ENCODE results near the gene PLXNA1. TPM values are rescaled to one million over a fixed set of nuclear protein-coding genes. Genes with fewer than 3 reads are reported as not detected.

The PLXNA1 gene
- total RNA-seq, 2 experiments from 2014 or later: 6.5 to 7.4 TPM

- Mint-ChIP-seq H3K27ac (no peak overlapping the region), H3K4me1 (no peaks in the 10 kb centered on the region), H3K4me3 (no peak overlapping the region), H3K36me3 (ENCODE audit: low read depth) (no peaks in the 10 kb centered on the region), H3K9me3 (no peaks in the 10 kb centered on the region), H3K27me3 (no peaks in the 10 kb centered on the region)
- ChIA-PET POLR2A (no interaction called here), CTCF (no interaction called here)
- DNase-seq: no peak
These were observed 49.5 kb downstream of the PLXNA1 start for GRCh38 chr3:127032296-127032990.

Other genes with a start within 250 kb of the PLXNA1 start
- gene PRR23E, start 210.0 kb downstream of the PLXNA1 start, total RNA-seq: not detected

All from activated CD4-positive, alpha-beta memory T cell treated with anti-CD3 and anti-CD28 coated beads, Interleukin-2, amount 10 ng/mL, durations not matched to agents 7 days and 5 days (primary cell).